NCI-H82 (cell line): Measurements from ENCODE around the gene UNC13A.

Source experiments
- DNase-seq: peaks from one replicate; lab custom pipeline; 2025; lab: John Stamatoyannopoulos, UW

Gene UNC13A

DNA sequence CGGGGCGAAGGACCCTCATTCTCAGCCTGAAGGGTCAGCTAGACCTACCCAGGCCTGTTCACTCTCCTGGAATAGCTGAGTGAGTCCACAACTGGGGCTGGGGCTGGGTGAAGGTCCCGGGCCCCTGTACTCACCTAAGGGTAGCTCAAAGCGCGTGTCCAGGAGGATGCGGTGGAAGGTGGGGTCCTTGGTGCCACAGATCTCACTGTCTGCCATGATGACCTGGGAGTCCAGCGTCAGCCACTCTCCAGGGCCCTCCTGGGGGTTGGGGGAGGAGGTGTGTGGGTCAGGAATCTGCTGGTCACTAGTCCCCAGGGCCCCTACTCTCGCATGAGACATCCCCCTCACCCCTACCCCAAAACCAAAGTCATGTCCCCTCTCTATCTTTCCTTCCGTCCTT lies 18.7 kb downstream of the UNC13A start:
- DNase-seq = no peak

DNA sequence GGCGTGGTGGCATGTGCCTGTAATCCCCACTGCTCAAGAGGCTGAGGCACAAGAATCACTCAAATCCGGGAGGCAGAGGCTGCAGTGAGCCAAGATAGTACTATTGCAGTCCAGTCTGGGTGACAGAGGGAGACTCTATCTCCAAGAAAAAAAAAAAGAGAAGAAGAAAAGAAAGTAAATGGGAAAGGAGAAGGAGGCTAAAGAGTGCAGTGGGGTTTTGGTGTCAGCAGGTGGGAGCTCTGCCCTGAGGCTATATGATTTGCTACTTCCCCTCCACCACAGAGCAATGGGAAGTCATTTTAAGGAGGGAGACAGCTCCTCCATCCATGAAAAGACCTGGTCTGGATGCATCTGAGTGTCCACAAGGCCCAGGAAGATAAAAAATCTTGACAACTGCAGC lies 23.1 kb downstream of the UNC13A start:
- DNase-seq = no peak

DNA sequence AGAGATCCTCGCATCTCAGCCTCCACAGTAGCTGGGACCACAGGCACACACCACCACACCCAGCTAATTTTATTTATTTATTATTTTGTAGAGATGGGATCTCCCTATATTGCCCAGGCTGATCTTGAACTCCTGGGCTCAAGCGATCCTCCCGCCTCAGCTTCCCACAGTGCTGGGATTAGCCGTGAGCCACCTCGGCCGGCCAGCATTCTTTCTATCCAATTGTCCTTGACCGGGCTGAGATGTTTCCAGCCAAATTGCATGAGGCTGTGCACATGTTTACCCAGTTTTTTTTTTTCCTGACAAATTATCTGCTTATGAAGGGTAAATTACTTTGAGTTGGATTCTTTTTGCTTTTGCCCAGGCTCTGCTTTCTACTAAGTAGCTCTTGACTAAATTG lies 28.2 kb downstream of the UNC13A start:
- DNase-seq = no peak

DNA sequence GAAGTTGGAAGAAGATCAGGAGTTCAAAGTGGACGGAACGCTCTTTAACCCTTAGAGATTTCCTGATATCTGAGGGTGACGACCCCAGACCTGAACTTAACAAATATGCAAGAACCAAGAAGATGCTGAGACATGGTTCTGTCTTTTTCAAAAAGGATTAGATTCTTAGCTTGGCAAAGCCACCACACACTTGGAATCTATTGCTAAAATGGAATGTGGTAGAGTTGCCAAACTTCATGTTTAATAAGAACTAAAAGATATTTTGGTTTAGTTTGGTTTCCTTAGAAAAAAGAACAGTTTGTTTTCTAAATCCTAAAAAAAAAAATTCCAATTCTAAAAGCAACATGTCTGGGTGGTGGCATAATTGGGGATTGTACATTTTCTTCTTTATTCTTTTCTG lies 29.5 kb downstream of the UNC13A start:
- no peak for DNase-seq

DNA sequence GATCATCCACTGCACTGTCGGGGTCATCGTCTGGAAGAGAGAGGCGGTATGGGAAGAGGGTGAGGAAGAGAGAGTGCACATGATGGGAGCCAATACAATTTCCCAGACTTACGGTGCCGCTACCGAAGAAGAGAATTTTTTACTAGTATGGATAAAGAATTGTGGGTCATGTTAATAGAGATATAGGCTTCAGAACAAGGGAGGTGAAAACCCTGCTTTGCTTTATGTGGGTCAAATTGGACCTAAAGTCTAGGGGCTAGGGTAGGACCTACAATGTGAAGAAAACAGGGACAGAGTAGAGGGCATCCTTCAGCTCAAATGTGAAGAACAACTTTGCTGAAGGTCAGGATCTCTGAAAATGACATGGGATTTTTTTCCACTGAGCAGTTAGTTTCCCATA lies 29.9 kb downstream of the UNC13A start:
- DNase-seq = no peak

DNA sequence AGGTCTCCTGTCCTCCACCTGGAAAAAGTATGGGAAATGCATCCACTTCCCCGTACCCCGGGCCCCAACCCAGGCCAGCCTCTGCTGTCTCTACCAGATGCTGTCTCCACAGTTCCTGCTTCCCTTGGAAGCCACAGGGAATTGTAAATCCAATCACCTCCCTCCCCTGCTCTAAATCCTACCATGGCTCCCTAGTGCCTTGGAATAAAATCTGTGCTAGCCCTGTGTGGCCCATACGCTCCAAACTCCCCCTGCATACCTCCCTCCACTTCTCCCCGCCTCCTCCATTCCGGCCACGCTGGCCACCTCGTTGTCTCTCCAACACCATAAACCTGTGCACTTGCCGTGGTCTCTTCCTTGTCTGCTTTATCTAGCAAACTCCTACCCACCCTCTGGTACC lies 31.2 kb downstream of the UNC13A start:
- no peak for DNase-seq

DNA sequence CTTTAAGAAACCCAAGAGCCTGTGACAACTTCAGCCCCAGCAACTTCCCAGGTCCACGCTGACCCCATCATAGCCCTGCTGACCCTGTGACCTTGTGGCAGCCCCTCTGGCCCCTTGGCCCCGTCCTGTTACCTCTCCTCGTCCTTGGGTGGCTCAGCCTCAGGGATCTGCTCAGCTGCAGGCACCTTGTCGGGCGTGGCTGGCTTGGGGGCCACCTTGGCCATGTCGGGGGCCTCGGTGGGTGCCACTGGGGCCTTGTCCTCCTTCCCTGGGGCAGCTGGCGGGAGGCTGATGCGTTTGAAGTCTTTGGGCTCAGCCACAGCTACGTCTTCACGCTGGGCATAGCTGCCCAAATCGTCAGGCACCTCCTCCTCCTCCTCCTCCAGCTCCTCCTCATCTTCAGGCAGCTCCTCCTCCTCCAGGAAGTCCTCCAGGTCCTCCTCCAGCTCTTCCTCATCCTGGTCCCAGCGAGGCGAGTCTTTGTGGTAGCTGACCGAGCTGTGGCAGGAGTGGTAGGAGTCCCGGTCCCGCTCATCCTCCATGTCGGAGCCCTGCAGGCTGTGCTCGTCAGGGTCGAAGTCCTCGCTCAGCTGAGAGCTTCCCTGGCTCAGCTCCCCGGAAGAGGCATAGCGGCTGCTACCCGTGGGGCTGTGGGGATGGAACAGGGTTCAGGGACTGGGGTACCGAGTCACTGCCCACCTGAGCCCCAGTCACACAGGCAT lies 32.2 kb downstream of the UNC13A start:
- no peak for DNase-seq

DNA sequence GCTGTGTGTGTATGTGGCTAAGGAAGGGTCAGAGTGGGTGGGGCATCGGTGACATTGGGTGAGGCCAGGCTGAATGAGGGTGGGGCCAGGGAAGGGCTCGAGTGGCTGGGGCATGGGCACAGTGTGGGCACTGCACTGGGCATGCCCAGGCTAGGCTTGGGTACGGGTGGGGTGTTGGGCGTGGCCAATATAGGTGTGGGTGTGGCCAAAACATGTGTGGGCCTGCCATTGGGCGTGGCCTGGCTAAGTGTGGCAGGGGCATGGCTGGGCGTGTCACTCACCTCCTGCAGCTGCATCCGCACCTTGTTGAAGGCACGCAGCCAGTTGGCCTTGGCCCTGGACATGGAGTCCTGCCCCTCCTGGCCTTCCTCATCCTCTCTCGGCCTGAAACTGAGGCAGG lies 33.2 kb downstream of the UNC13A start:
- peak; percentile 47 for DNase-seq

DNA sequence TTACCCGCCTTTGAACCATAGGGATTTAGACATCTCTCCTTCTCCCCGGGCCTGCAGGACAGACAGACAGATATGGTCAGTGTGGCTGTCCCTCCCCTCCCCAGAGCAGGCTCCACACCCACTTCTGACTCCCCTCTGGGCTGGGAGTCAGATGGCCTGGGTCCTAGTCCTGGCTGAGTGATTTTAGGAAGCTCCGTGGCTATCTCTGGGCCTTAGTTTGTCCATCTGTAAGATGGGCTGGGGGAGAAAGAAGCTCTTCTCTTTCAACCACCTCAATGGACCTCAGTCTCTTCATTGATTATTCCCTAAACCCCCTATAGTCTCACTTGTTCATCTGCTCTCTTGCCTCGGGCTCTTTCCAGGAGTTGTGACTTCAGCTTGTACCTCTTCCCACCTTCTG lies 35.5 kb downstream of the UNC13A start:
- no peak for DNase-seq

DNA sequence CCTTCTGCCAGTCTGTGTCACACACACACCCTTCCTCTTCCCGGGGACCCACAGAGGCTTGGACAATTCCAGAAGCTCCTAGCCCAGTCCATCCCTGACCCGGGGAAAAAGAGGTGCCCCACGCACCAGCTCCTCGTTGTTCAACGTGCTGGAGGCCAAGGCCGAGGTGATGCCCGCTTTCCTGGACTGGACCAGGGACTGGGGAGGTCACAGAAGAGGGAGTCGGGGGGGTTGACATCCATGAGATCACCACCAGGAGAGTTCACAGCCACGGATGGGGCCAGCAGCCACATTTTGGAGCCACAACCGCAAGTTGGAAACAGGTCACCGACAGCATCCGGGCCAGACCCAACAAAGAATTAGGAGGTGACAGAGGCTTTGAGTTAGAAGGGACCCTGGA lies 39.4 kb downstream of the UNC13A start:
- DNase-seq = no peak

DNA sequence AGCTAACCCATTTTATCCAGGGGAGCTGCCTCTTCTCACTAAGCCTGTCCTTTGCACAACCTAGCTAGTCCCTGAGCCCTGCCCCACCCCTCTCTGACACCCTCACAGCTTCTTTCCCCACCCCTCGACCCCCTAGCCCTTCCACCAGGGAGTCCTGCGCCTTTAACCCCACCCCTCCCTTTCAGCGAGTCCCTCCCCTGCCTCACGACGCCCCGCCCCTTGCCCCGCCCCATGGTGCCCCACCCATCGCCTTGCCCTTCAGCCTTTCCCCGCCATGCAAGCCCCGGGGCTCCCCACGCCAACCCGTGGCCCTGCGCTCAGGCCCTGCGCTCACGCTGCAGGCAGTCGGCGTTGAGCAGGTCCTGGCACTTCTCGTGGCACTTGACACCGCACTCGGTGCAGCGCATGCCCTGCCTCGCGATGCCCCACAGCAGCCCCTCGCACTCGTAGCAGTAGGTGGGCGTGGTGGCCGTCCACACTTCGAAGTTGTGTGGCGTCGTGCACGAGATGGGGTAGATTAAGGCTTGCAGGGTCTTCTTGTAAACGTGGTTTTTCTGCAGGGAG lies 40.0 kb downstream of the UNC13A start:
- DNase-seq = peak; percentile 42

DNA sequence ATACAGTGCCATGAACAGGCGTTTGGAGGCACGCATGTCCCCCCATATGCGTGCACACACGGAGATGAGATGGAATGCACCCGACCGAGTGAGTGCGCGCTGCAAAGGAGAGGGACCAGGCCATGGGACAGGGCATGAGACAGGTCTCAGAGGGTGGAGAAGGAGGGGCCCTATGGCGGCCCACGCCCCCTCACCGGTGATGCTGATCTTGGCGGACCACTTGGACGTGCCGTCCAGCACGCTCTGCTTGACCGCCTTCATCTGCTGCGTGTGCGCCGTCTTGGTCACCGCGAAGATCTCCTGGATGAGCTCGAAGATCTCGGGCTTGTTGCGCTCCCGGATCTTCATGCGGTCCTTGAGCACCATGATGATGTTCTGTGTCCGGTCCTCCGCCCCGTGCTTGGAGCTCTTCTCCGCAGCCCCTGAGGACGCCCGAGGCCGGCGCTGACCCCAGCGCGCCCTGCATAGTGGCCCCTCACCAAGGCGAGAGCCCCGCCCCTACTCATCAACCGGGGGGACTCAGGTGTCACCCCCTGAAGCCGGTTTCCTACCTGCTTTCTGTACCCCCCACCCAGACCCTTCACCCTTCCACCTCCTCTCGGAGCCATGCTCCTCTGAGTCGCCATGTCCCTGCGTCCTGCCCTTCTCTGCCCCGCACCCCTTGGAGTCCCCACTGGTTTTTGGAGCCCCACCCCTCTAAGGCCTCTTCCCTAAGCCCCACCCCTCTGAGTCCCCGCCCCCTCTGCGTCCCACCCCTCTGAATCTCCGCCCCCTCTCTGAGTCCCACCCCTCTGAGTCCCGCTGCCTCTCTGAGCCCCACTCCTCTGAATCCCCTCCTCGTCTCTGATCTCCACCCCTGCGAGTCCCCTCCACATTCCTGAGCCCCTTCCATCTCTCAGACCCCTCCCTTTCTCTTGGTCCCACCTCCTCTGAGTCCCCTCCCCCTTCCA lies 40.8 kb downstream of the UNC13A start:
- DNase-seq = peak; percentile 43

GRCh38 chr19:17646441-17646840 lies 41.7 kb downstream of the UNC13A start:
- DNase-seq = peak; percentile 38

- no peak for DNase-seq
These were observed 42.7 kb downstream of the UNC13A start for GRCh38 chr19:17645339-17645963.

DNA sequence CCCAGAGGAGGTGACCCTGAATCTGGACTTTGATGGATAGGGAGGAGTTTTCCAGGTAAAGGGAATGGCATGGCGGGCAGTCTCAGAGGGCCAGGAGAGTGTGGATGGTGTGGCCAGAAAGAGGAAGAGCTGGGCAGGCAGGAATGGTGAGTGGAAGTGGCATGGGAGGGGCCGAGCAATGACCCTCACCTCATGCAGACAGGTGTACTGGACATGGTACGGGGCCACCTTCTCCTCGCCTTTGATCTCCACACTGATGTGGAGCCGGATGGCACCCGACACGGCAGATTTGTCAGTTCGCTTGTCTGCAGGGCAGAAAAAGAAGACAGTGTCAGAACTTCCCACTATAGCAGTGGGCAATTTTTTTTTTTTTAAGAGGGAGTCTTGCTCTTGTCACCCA lies 45.5 kb downstream of the UNC13A start:
- no peak for DNase-seq

DNA sequence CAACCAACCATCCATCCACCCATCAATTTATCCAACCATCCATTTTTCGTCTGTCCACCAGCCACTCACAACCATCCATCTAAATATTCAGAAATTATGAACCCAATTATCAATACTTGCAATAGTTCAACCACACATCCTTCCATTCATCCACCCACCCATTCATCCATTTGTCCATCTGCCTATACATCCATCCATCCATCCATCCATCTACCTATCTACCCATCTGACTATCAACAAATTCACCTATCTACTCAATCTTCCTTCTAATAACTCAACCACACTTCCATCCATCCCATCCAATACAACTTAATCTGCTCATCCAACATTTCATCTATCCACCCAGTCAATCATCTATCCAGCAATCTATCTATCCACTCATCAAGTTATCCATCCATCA lies 46.3 kb downstream of the UNC13A start:
- no peak for DNase-seq

- DNase-seq = no peak
These were observed 47.0 kb downstream of the UNC13A start for GRCh38 chr19:17641181-17641580.

DNA sequence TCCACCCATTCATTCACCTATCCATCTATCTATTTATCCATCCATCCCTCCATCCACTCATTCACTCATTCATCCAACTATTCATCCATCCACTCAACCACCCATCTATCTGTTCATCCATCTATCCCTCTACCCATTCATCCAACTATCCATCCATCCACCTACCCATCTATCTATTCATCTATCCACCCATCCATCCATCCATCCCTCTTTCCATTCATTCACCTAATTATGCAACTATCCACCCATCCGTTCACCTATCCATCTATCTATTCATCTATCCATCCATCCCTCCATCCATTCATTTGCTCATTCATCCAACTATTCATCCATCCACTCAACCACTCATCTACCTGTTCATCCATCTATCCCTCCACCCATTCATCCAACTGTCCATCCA lies 54.5 kb downstream of the UNC13A start:
- DNase-seq = no peak

DNA sequence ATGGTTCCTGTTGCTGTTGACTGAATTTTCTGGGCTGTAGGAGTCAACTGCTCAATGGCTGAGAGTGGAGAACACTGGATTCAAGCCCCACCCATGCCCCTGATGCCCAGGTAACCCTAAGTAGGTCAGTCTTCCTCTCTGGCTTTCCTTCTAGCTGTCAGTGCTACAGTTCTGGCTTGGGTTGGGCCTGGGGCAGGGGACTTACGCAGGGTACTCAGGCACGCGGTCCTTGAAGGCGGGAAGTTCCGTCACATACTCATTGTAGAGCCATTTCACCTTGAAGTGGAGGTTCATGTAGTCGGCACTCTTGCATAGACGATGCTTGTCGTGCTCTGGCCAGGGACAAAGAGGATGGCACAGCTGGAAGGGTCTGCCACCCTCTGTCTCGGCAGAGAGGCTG lies 55.6 kb downstream of the UNC13A start:
- no peak for DNase-seq

- no peak for DNase-seq
These were observed 58.4 kb downstream of the UNC13A start for GRCh38 chr19:17629760-17630159.

DNA sequence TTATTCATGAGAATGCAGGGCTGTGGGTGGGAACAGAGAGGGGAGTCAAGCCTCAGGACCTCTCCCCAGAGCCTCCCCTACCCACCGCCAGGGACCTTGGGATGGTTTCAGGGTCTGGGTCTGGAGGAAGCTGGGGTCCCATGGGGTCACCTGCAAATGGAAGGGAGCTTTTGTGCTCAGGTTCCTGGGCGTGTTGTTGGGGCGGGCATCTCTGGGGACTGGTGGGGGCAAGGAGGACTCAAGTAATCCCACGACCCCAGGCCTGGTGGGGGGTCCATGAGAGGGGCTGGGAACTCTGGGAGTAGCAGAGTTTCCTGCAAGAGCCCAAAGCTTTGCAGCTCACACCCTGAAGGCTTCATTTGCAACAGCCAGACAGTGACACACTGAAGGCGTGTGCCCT lies 60.2 kb downstream of the UNC13A start:
- no peak for DNase-seq

GRCh38 chr19:17627161-17627560 lies 61.0 kb downstream of the UNC13A start:
- no peak for DNase-seq
